Lower leg skin (tissue), 4 donors: ENCODE results near the gene POU4F1. TPM values are rescaled to one million over a fixed set of nuclear protein-coding genes. Genes with fewer than 3 reads are reported as not detected.

Experiments
- DNase-seq, 2 donors: peaks; one replicate each; pipeline ENCODE4 v3.0.0-alpha.2; 2019; ENCODE audit warnings: low spot score in 2 of 2
- H3K4me3 ChIP-seq: fragments of 200-600 bp; sonication (generic); 2 replicates; pipeline ENCODE4 v1.5.1; 2017; ENCODE audit warnings: mild to moderate bottlenecking, low read depth; ENCODE audit not compliant: poor library complexity, severe bottlenecking
- CTCF ChIP-seq, 3 donors: fragments of 450-650 bp; IDR thresholded peaks; one replicate each; pipeline ENCODE4 v1.5.1; 2016; ENCODE audit warnings: antibody characterized with exemption in 3 of 3, mild to moderate bottlenecking in 3 of 3, moderate library complexity in 2 of 3
- POLR2A ChIP-seq, 2 donors: fragments of 450-650 bp; IDR thresholded peaks; one replicate each; pipeline ENCODE4 v1.6.1; 2016 to 2017; ENCODE audit warnings: antibody characterized with exemption in 2 of 2, mild to moderate bottlenecking in 1 of 2, moderate library complexity in 1 of 2
- WGBS, 2 donors: methylation state at CpG; one replicate each; pipeline ENCODE4 v1.1.5; 2018; 5-methylcytosine and 5-hydroxymethylcytosine counted together
- intact Hi-C: fragments of 100-400 bp; cut with DNase I; formaldehyde crosslinking; loops from one replicate; pipeline ENCODE4 v1.15.0; 2023; ENCODE audit warnings: low total_unique reads
- total RNA-seq, 4 donors: library from RNA; depleted of rRNA; stranded (reverse); fragments of >200 nt; gene quantifications; one replicate each; pipeline ENCODE4 v1.1.0, GENCODE V29; 2016

Gene POU4F1
- total RNA-seq, 4 donors from 2014 or later: 0.10 to 0.13 TPM; not detected in 2

- no peak for DNase-seq
- TF ChIP-seq CTCF (IDR thresholded peaks at IDR 0.05) (no peak), POLR2A (IDR thresholded peaks at IDR 0.05) (no peak)
- intact Hi-C loops: no loop called here
- H3K4me3 ChIP-seq: no peak overlapping the region
- 97% methylated on average over 3 of the region's 3 CpGs for WGBS, 2 donors
These were observed 19.8 kb upstream of the POU4F1 start for GRCh38 chr13:78623132-78623531.

GRCh38 chr13:78620936-78621470, 17.7 kb upstream of the POU4F1 start:
- H3K4me3 ChIP-seq: no peak overlapping the region
- intact Hi-C loops: no loop called here
- no peak for DNase-seq
- 94 to 98% methylated on average over 2 of the region's 2 CpGs for WGBS, 2 donors
- TF ChIP-seq CTCF (IDR thresholded peaks at IDR 0.05) (no peak), POLR2A (IDR thresholded peaks at IDR 0.05) (no peak)

DNA sequence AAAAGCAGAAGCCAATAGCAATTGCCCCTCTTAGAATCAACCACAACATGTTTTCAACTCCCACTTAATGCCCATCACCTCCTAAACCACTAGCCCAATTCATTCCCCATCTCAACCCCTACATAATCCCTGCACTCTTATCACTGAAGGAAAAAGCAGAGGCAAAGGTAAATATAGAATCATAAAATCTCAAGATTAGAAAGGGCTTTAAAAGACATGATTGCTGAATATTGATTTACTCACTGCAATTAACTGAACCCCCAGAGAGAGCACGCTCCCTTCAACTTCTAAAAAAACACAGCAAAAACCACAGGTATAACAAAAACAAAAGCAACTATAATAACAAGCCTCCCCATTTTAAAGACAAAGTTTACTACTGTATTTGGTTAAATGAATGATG, 15.1 kb upstream of the POU4F1 start:
- DNase-seq: no peak
- 96 to 100% methylated on average over 1 of the region's 1 CpG for WGBS, 2 donors
- TF ChIP-seq POLR2A (IDR thresholded peaks at IDR 0.05) (no peak), CTCF (IDR thresholded peaks at IDR 0.05) (no peak)
- no peak overlapping the region for H3K4me3 ChIP-seq
- intact Hi-C loops: no loop called here

- no peak overlapping the region for H3K4me3 ChIP-seq
- intact Hi-C loops: no loop called here
- no peak for DNase-seq
- 62 to 65% methylated on average over 3 of the region's 3 CpGs for WGBS, 2 donors
- TF ChIP-seq POLR2A (IDR thresholded peaks at IDR 0.05) (no peak), CTCF (IDR thresholded peaks at IDR 0.05) (no peak)
These were observed 7.7 kb upstream of the POU4F1 start for GRCh38 chr13:78611040-78611439.

- no peak for DNase-seq
- WGBS, 2 donors: 39 to 48% methylated on average over 4 of the region's 4 CpGs
- intact Hi-C loops: no loop called here
- TF ChIP-seq CTCF (IDR thresholded peaks at IDR 0.05) (no peak), POLR2A (IDR thresholded peaks at IDR 0.05) (no peak)
- H3K4me3 ChIP-seq: no peak overlapping the region
These were observed 7.1 kb upstream of the POU4F1 start for GRCh38 chr13:78610381-78610883.
